ENCODE measurements around the gene MARCHF2.

The MARCHF2 gene

DNA sequence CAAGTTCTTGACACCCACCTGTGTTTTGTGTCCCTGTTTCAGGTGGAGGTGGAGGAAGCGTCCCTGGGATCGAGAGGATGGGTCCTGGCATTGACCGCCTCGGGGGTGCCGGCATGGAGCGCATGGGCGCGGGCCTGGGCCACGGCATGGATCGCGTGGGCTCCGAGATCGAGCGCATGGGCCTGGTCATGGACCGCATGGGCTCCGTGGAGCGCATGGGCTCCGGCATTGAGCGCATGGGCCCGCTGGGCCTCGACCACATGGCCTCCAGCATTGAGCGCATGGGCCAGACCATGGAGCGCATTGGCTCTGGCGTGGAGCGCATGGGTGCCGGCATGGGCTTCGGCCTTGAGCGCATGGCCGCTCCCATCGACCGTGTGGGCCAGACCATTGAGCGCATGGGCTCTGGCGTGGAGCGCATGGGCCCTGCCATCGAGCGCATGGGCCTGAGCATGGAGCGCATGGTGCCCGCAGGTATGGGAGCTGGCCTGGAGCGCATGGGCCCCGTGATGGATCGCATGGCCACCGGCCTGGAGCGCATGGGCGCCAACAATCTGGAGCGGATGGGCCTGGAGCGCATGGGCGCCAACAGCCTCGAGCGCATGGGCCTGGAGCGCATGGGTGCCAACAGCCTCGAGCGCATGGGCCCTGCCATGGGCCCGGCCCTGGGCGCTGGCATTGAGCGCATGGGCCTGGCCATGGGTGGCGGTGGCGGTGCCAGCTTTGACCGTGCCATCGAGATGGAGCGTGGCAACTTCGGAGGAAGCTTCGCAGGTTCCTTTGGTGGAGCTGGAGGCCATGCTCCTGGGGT is 72.7 kb downstream of the MARCHF2 start (continued):
- TF ChIP-seq, protein P1, sequence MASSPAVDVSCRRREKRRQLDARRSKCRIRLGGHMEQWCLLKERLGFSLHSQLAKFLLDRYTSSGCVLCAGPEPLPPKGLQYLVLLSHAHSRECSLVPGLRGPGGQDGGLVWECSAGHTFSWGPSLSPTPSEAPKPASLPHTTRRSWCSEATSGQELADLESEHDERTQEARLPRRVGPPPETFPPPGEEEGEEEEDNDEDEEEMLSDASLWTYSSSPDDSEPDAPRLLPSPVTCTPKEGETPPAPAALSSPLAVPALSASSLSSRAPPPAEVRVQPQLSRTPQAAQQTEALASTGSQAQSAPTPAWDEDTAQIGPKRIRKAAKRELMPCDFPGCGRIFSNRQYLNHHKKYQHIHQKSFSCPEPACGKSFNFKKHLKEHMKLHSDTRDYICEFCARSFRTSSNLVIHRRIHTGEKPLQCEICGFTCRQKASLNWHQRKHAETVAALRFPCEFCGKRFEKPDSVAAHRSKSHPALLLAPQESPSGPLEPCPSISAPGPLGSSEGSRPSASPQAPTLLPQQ (tag by site-specific recombination; IDR thresholded peaks at IDR 0.05), result no peak
- TF ChIP-seq ZNF521 (tag by site-specific recombination; IDR thresholded peaks at IDR 0.05), result no peak

DNA sequence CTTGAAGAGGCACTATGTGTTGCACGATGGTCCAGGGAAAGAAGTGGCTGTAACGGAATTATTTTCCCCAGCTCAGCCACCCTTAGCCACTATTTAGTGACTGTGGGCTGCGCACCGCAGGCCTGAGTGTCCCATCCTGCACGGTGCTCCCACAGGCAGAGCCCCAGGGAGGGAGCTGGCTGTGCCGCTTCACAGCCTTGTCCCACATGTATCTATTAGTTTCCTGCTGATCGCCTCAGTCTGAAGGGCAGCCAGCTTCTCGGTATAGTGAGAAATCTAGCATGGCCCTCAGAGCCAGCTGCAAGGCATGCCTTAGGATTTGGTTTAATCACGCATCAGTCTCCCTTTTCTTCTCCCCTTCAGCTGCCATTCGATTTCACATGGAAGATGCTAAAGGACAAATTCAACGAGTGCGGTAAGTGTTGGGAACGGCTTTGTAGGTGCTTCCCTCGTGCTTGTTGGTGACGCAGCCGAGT is 73.6 kb downstream of the MARCHF2 start:
- no peak overlapping the region for H3K4me3 ChIP-seq (ENCODE audit: low read depth, low read length)
- peaks cover 11 to 80% of the 10 kb centered on the region in 2 experiments for H3K36me3 ChIP-seq (ENCODE audit: control insufficient read depth in 2 of 2, insufficient read depth in 1 of 2, low read length in 2 of 2)
- CTCF ChIA-PET, result no interaction called here

More for the DNA sequence above, 73.6 kb downstream of the MARCHF2 start:
- H3K27ac ChIP-seq (ENCODE audit: extremely low read depth, low read depth, low read length), result no peak overlapping the region
- TF ChIP-seq ZNF621 (tag by site-specific recombination; IDR thresholded peaks at IDR 0.05) (no peak), ZNF366 (tag by site-specific recombination; conservative IDR thresholded peaks at IDR 0.05) (no peak), ZNF623 (tag by site-specific recombination; IDR thresholded peaks at IDR 0.05) (no peak), ZEB2 (tag by site-specific recombination; IDR thresholded peaks at IDR 0.05) (no peak), ZNF76 (tag by site-specific recombination; IDR thresholded peaks at IDR 0.05; ENCODE audit: borderline replicate concordance, low read depth) (no peak), ZNF335 (tag by site-specific recombination; conservative IDR thresholded peaks at IDR 0.05) (no peak), ZBTB1 (tag by site-specific recombination; IDR thresholded peaks at IDR 0.05) (no peak), ZNF549 (tag by site-specific recombination; IDR thresholded peaks at IDR 0.05) (no peak), ZNF426 (tag by site-specific recombination; IDR thresholded peaks at IDR 0.05) (no peak), ZNF121 (tag by site-specific recombination; IDR thresholded peaks at IDR 0.05) (no peak), ZNF843 (tag by site-specific recombination; IDR thresholded peaks at IDR 0.05) (no peak), ZNF311 (tag by site-specific recombination; IDR thresholded peaks at IDR 0.05; ENCODE audit: borderline replicate concordance) (no peak), ZNF174 (tag by site-specific recombination; IDR thresholded peaks at IDR 0.05) (no peak), YY1 (tag by site-specific recombination; IDR thresholded peaks at IDR 0.05) (no peak), ZSCAN16 (tag by site-specific recombination; IDR thresholded peaks at IDR 0.05) (no peak)
- TF ChIP-seq, protein P2, sequence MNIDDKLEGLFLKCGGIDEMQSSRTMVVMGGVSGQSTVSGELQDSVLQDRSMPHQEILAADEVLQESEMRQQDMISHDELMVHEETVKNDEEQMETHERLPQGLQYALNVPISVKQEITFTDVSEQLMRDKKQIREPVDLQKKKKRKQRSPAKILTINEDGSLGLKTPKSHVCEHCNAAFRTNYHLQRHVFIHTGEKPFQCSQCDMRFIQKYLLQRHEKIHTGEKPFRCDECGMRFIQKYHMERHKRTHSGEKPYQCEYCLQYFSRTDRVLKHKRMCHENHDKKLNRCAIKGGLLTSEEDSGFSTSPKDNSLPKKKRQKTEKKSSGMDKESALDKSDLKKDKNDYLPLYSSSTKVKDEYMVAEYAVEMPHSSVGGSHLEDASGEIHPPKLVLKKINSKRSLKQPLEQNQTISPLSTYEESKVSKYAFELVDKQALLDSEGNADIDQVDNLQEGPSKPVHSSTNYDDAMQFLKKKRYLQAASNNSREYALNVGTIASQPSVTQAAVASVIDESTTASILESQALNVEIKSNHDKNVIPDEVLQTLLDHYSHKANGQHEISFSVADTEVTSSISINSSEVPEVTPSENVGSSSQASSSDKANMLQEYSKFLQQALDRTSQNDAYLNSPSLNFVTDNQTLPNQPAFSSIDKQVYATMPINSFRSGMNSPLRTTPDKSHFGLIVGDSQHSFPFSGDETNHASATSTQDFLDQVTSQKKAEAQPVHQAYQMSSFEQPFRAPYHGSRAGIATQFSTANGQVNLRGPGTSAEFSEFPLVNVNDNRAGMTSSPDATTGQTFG (tag by site-specific recombination; IDR thresholded peaks at IDR 0.05; ENCODE audit: borderline replicate concordance), result no peak
- TF ChIP-seq, protein P3, sequence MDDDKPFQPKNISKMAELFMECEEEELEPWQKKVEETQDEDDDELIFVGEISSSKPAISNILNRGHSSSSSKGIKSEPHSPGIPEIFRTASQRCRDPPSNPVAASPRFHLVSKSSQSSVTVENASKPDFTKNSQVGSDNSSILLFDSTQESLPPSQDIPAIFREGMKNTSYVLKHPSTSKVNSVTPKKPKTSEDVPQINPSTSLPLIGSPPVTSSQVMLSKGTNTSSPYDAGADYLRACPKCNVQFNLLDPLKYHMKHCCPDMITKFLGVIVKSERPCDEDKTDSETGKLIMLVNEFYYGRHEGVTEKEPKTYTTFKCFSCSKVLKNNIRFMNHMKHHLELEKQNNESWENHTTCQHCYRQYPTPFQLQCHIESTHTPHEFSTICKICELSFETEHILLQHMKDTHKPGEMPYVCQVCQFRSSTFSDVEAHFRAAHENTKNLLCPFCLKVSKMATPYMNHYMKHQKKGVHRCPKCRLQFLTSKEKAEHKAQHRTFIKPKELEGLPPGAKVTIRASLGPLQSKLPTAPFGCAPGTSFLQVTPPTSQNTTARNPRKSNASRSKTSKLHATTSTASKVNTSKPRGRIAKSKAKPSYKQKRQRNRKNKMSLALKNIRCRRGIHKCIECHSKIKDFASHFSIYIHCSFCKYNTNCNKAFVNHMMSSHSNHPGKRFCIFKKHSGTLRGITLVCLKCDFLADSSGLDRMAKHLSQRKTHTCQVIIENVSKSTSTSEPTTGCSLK (tag by site-specific recombination; IDR thresholded peaks at IDR 0.05), result no peak
- TF ChIP-seq, protein P4, sequence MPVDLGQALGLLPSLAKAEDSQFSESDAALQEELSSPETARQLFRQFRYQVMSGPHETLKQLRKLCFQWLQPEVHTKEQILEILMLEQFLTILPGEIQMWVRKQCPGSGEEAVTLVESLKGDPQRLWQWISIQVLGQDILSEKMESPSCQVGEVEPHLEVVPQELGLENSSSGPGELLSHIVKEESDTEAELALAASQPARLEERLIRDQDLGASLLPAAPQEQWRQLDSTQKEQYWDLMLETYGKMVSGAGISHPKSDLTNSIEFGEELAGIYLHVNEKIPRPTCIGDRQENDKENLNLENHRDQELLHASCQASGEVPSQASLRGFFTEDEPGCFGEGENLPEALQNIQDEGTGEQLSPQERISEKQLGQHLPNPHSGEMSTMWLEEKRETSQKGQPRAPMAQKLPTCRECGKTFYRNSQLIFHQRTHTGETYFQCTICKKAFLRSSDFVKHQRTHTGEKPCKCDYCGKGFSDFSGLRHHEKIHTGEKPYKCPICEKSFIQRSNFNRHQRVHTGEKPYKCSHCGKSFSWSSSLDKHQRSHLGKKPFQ (tag by site-specific recombination; IDR thresholded peaks at IDR 0.05), result no peak
- TF ChIP-seq, protein P5, sequence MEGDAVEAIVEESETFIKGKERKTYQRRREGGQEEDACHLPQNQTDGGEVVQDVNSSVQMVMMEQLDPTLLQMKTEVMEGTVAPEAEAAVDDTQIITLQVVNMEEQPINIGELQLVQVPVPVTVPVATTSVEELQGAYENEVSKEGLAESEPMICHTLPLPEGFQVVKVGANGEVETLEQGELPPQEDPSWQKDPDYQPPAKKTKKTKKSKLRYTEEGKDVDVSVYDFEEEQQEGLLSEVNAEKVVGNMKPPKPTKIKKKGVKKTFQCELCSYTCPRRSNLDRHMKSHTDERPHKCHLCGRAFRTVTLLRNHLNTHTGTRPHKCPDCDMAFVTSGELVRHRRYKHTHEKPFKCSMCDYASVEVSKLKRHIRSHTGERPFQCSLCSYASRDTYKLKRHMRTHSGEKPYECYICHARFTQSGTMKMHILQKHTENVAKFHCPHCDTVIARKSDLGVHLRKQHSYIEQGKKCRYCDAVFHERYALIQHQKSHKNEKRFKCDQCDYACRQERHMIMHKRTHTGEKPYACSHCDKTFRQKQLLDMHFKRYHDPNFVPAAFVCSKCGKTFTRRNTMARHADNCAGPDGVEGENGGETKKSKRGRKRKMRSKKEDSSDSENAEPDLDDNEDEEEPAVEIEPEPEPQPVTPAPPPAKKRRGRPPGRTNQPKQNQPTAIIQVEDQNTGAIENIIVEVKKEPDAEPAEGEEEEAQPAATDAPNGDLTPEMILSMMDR (tag by site-specific recombination; IDR thresholded peaks at IDR 0.05), result no peak
- no peaks in the 10 kb centered on the region for H3K9me3 ChIP-seq (ENCODE audit: control insufficient read depth, insufficient read depth, low read depth, low read length)
- POLR2A ChIA-PET, result no interaction called here
- H3K4me1 ChIP-seq (ENCODE audit: control insufficient read depth, insufficient read depth, low read length), result no peaks in the 10 kb centered on the region
